Stimulated activated CD4-positive, alpha-beta T cell treated with anti-CD3 and anti-CD28 coated beads, Interleukin-12 subunit alpha, Interleukin-12 subunit beta, amount 100 ng/mL, for 24 hours (primary cell): Measurements from ENCODE around the gene MRPL49.
"Not testable (repeated sequence)": the region's sequence is repeated elsewhere in the genome, so short reads cannot be mapped to it uniquely, and the experiment has no call there.

Source experiments
- DNase-seq, 2 experiments: peaks; one replicate each; pipeline ENCODE4 v3.0.0-alpha.2; 2020; ENCODE audit warnings: low read depth in 2 of 2

The MRPL49 gene

GRCh38 chr11:65117206-65118096 is 4.7 kb upstream of the MRPL49 start, which contains the start of gene ZNHIT2:
Gene ZNHIT2, minus strand, starts transcription at chr11:65117701. Its CDS starts 48 bp downstream, at chr11:65117653.
- peak; percentile 100 for DNase-seq

DNA sequence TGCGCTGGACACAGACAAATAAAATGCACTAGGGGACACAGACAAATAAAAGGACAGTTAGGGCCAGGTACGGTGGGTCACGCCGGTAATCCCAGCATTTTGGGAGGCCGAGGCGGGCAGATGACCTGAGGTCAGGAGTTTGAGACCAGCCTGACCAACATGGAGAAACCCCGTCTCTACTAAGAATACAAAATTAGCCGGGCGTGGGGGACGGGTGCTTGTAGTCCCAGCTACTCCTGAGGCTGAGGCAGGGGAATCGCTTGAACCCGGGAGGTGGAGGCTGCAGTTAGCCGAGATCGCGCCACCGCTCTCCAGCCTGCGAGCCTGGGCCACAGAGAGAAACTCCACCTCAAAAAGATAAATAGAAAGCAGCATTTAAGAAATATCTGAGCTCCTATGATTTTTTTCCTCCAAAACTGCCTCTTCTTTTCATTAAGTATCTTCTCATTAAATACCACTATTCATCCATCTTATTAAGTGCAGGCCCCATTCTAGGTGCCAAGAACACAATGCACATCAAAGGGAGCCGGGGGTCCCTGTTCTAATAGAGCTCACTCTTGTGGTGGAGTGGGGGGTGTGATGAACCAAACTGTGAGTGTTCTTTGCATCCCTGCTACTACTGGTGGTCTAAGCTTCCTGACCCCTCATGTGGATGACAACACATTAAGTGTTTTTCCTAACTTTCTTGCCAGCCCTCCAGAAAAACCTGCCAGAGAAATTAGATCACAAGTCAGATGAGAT is 3.9 kb upstream of the MRPL49 start:
- no peak for DNase-seq

- not testable (repeated sequence) for DNase-seq
Measured at GRCh38 chr11:65118891-65119669, 3.0 kb upstream of the MRPL49 start.

DNA sequence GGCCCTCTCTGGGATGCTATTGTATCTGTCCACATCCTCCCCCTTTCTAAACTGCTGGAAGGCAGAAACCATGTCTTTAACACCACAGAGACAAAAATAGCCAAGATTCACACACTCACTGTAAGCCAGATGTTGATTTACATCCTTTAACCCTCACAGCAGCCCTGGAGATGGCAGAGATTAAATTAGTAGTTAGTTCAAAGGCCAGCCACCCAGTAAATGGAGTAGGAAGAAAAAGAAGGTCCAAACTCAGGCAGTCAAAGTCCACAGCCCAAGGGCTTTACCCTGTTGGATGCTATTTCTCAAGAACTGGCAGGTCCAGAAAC is 2.5 kb upstream of the MRPL49 start:
- DNase-seq, result no peak

DNA sequence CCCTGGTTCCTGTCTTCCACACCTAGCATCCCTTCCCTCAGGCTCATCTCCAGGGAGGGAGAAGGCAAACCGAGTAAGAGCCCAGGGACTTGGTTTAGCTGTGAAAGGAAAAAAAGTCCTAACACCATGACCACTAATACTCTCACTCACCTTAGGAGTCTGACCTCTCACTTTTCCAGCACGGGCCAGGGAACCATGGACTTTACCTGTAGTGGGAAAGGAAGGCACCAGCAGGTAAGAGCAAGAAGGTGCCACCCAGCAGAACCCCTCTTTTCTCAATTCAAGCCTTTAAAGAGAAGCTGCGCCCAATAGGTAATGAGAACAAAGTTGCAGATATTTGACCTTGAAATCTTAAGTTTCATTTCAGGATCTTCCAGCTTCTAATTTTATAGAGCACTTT is 1.3 kb upstream of the MRPL49 start:
- DNase-seq, result no peak

- DNase-seq, result no peak
Measured at GRCh38 chr11:65121447-65121864, 665 bp upstream of the MRPL49 start.

GRCh38 chr11:65124480-65125196 is 2.5 kb downstream of the MRPL49 start:
- no peak for DNase-seq

- DNase-seq, result no peak
Measured at GRCh38 chr11:65125197-65126056, 3.3 kb downstream of the MRPL49 start.

DNA sequence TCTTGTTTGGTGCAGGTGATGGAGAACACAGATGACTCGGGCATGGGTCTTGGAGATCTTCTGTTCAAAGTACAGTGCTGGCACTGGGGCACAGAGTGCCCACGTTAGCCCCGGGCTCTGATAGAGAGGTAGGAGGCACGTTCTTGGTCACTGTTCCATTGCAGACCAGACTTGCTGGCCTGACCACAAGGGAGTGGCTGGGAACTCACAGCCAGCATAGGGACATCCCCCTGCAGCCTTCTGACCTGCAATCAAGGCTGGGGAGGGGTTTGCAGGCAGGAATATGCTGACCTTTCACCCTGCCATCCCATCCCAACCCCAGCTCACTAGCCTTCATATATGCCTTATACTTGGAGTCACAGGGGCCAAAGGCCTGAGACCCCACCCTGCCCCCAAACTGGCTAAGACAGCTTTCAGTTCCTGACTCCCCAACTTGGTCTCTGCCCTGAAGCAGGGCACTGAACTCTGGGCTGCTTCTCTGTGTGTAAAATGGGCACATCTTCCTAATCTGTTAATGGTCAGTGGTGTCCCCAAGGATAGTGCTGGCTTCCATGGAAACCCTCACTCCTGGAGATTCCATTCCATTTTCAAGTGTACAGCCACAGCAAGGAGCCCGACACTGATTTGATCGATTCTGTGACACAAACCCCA is 4.6 kb downstream of the MRPL49 start:
- DNase-seq, result no peak

DNA sequence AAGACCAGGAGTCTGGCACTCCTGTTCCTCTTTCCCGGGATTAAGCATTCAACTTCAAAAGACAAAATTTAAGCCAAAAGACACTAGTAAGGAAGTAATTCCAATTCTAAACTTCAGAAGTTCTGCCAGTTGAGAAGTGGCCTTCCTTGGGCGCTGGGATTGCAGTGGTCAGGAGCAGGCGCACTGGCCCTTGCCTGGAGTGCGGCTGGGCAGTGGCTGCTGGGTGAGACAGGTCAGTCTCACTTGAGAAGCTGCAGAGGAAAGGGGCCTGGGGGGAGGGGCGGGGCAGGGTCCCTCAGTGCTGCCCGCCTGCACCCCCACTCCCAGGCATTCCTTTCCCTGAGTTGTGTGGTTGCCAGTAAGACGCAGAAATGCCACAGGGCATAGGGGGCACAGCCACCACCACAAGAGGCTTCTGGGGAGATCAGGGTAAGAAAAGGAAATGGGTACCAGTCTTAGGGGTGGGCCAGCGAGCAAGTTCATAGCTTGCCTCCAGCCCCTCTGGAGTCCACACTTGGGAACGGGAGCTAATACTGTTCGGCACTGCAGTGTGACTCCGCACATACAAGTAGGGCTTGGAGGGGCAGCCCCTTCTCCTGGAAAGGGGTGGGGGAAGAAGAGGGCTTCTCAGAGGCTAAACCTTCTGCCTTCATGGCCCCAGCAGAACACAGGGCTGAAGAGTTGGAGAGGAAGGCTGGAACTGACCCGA is 5.5 kb downstream of the MRPL49 start:
- no peak for DNase-seq

- DNase-seq, result no peak
Measured at GRCh38 chr11:65128182-65129145, 6.3 kb downstream of the MRPL49 start.

GRCh38 chr11:65129649-65130441 is 7.7 kb downstream of the MRPL49 start:
- no peak for DNase-seq

- no peak for DNase-seq
Measured at GRCh38 chr11:65130631-65131416, 8.7 kb downstream of the MRPL49 start.

- DNase-seq, result no peak
Measured at GRCh38 chr11:65131417-65131776, 9.3 kb downstream of the MRPL49 start.

DNA sequence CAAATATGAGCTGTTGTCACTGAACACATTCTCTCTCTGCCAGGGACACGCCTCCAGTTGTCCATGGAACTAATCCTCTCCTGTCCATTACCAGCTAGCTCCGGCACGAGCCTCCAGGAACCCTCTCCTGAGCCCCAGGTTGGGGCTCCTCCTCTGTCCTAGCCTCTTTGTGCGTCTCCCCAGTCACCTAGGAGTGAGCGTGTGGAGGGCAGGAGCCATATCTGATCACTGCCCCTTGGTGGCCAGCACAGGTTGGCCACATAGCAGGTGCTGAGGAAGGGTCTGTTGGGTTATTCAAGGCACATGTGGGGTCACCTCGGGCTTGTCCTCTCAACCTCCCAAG is 9.7 kb downstream of the MRPL49 start:
- no peak for DNase-seq

GRCh38 chr11:65132238-65132987 is 10.3 kb downstream of the MRPL49 start:
- no peak for DNase-seq
